HS-27A (cell line): Measurements from ENCODE around the gene PCNX2.
A peak's percentile ranks its signal among the peaks of the same experiment; 100 is the strongest.
"Not testable (repeated sequence)": the region's sequence is repeated elsewhere in the genome, so short reads cannot be mapped to it uniquely, and the experiment has no call there.

Source experiments
- DNase-seq: peaks from one replicate; pipeline ENCODE4 v3.0.0-alpha.2; 2012; ENCODE audit warnings: low read depth, missing footprints

The PCNX2 gene

GRCh38 chr1:233224311-233224710 lies 71.2 kb downstream of the PCNX2 start:
- DNase-seq, result no peak

DNA sequence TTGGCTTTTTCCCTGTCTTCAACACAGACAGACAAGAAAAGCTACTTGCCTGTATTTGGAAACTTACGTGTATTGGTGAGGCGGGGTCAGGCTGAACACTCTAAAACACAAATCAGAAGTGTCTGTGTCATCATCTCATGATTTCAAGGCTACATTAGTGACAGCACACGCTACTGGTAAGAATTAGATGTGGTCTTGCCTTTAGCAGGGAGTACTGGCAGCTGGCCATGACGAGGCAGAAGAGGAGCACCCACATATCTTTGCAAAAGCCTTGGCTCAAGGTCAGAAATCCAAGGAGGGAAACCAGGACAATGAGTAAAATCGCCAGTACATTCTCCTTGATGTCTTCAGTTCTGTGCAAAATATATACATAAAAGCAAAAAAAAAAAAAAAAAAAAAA lies 77.7 kb downstream of the PCNX2 start:
- DNase-seq, result no peak

DNA sequence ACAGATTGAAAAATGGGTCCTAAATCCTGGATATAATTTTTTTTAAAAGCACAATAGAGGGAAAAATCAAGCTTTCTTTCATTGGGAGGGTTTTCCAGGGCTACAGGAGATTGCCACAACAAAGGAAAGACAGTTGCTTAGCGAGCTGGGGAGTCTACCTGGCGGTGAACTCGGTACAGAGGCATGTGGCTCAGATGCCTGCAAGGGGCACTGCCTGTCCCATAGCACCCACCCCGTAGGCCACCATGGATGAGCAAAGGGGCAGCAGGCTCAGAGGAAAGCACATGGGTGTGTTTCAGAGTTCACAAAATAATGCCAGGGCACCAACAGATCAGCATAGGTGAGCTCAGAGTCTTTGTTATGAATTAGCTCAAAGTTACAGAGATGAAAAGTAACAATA lies 79.5 kb downstream of the PCNX2 start:
- DNase-seq, result no peak

DNA sequence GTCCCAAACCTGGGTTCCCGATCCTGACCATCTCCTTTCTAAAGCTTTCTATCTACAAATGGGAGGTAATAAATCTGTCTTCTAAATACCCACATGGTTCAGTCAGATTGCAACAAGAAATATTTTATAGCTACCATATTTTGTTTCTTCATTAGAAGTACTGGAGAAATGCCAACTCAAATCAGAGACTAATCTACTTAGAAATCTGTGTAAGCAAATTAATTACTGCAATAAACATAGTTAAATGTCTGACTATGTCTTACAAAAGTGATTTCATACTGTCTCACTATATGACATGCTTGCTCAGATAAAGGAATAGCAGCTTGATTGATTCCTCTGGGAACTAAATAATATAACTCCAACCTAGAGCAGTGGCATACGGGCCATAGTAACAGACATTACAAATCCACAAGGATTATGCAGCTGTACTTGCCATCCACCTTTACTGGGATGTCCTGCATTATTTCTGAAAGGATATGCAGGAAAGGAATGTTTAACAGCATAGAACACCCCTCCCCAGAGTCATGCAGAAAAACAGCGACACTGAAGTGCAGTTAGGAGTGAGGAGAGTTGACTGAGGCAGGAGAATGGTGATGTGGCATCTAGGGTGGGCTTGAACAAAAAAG lies 80.3 kb downstream of the PCNX2 start:
- DNase-seq, result no peak

GRCh38 chr1:233211595-233211994 lies 83.9 kb downstream of the PCNX2 start:
- no peak for DNase-seq

GRCh38 chr1:233211106-233211505 lies 84.4 kb downstream of the PCNX2 start:
- no peak for DNase-seq

DNA sequence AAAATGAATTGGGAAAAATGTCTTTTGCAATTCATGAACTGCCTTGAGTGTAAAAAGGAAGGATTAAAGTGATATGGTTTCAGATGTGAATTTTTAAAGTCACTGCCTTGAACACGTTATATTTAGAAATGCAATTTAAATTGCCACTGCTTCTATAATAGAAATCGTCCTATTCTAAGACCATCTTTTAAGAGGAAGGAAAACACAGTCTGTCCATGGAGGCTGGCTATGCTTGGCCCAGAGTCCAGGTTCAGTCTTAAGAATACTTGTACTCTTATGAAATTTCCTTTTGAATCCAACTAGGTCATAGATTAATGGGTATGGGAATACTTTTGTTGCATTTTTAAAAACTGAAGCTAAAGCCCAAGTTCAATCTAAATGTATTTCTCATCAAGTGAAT lies 86.0 kb downstream of the PCNX2 start:
- DNase-seq, result no peak

DNA sequence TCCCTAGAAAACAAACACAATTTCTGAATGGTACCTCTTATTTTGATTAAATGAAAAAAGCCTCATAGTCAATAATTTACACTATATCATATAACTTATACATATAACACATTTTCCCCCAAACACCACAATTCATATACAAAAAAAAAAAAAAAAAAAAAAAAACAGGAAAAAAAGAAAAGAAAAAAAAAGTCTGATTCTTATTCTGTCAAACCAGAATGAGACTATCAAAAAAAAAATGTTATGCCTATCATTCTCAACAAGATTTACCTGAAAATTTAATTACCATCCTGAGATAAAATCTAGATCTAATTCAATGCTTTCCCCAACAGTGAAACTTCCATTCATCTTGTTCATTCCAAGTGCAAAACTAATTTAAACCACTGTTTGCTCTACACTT lies 86.8 kb downstream of the PCNX2 start:
- no peak for DNase-seq

DNA sequence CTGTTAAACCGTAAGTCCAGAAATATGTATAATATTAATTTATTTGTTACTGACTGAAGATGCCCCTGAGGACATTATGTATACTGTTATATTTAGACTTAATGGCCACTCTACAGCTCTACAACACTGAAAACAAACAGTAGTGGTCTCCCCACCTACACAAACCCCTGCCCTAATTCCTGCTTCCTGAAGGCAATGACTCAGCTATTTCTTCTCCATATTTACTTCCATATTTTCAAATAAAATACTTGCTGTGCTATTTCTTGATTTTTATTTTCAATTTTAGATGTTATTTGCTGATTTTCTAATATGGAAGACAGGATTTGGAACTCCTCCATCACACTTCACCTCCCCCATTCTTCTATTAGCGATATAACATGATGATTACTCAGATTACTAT lies 97.6 kb downstream of the PCNX2 start:
- no peak for DNase-seq

- DNase-seq, result no peak
These were observed 101.8 kb downstream of the PCNX2 start for GRCh38 chr1:233193741-233194140.

DNA sequence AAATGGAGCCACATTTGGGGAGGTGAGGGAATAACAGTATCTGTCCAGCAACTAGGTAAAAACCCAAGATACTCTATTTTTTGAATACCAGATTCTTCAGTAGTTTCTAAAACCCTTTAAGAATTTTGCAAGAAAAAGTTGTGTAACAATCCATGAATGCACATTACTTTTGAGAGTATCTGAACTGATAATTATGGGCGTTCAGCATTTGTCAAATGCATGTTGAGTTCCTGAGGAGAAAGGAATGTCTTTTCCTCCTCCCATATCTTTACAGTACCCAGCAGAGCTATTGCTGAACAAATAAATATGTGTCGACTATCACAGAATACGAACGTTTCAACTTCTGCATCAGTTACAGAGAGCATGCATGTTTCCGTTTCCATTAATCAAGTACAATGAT lies 104.5 kb downstream of the PCNX2 start:
- no peak for DNase-seq

- no peak for DNase-seq
These were observed 106.0 kb downstream of the PCNX2 start for GRCh38 chr1:233189526-233189925.

- no peak for DNase-seq
These were observed 107.5 kb downstream of the PCNX2 start for GRCh38 chr1:233188061-233188460.

DNA sequence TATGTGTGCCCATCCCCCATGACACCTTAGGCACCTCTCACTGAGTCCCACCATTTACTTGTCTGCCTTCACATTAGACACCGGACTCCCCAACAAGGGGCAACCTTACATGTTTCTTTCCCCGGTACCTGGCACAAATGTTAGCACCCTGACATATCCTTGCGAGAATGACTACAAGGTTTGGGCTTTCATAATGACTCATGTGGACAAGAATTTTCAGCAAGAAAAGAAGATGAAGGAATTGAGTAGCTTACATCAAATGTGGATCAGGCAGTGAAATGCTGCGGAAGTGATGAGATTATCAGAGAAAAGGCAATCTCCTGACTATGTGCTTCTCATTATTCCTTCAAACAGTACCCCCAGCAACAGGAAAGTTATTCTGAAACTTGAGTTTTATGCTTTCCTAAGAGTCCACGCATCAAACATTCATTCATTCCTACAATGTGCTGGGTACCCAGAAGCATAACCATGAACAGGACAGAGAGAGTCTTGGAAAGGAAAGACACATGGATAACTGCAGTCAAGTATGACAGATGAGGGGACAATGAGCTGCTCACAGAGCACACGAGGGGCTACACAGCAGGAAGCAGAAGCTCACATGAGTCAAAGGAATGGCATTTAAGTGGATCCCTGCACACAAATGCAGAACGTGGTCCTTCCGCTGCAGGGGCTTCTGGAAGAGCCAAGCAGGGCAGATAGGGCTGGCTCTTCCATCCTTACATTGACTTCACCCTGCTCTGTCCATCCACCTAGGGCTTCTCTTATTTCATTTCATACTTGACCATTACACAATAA lies 112.1 kb downstream of the PCNX2 start:
- DNase-seq, result peak; percentile 3

GRCh38 chr1:233182587-233182986 lies 112.9 kb downstream of the PCNX2 start:
- no peak for DNase-seq

DNA sequence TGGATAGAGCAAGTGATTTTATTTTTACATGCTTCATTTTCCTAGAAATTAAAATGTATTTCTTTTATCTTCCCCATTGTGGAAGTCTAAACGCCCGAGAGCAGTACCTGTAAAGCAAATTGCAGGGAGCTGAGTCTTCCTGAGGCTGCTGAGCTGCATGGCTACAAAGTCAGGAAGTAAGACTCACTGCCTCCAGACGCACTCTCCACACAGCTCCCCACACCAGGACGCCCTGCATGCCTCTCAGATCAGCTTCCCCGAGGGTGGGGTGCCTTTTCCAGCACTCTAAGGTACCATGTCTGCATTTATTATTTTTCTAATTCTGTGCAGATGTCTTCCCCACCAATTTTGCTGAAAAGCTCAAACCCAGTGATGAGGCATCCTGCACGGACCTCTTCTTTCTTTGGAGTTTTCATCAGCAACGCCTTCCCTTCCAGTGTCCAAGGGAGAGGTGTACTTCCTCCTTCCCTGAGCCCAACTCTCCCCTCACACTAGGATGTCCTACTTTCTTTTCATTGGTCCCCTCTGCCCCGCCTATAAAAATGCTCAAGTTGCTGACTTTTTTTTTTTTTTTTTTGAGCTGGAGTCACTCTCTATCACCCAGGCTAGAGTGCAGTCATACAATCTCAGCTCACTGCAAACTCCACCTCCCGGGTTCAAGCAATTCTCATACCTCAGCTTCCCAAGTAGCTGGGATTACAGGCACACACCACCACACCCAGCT lies 114.7 kb downstream of the PCNX2 start:
- no peak for DNase-seq

DNA sequence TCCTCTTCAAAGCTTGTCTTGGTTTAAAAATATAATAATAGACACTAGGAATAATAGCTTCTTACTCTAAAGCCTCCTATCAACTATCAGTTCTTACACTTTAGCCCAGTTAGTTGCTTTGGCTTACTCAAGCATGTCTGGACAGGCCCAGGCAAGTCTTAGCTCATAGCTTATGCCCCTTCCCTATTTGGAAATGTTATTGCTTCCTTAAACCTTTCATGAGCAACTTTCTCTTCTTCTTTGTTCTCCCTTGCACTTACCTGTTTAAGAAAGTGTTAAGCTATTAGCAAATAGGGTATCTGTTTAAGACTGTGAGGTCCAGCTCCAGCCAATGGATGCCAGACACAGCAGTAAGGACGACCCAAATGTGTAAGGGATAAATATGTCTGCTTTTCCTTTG lies 115.9 kb downstream of the PCNX2 start:
- DNase-seq, result not testable (repeated sequence)

- no peak for DNase-seq
These were observed 123.3 kb downstream of the PCNX2 start for GRCh38 chr1:233172201-233172600.

DNA sequence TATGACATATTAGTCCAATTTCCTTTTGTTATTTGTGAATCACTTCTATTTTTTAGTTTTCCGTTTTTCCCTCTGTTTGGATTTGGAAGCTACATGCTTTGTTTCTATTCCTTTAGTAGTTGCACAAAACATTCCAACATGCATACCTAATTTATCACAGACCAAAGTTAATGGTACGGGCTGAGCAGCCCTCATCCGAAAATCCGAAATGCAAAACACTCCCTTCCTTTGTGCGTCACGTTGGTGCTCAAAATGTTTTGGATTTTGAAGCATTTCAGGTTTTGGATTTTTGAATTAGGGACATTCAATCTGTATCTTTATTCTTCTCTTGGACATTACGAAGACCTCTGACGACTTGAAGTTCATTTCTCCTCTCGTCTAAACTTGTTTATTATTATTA lies 124.8 kb downstream of the PCNX2 start:
- DNase-seq, result no peak

GRCh38 chr1:233168384-233168783 lies 127.1 kb downstream of the PCNX2 start:
- DNase-seq, result no peak

GRCh38 chr1:233166896-233167295 lies 128.6 kb downstream of the PCNX2 start:
- no peak for DNase-seq

GRCh38 chr1:233163696-233164095 lies 131.8 kb downstream of the PCNX2 start:
- DNase-seq, result no peak

GRCh38 chr1:233158322-233158721 lies 137.2 kb downstream of the PCNX2 start:
- no peak for DNase-seq
